WTC11 (cell line): ENCODE data around the gene GRB7. TPM values are rescaled to one million over a fixed set of nuclear protein-coding genes. Genes with fewer than 3 reads are reported as not detected.

Experiments
- ATAC-seq: fragments of 200-7000 bp; cut with Tn5 transposase; 2 replicates; pipeline ENCODE4 v1.10.0; 2021; ENCODE audit warnings: mild to moderate bottlenecking, moderate library complexity
- CTCF ChIA-PET: fragments of 300-600 bp; sonication (Branson Sonifier 250); formaldehyde crosslinking; loops from one replicate; lab custom pipeline; 2021; ENCODE audit warnings: antibody characterized with exemption; lab: Charles Lee
- POLR2A ChIA-PET: fragments of 350-600 bp; sonication (Branson Sonifier 250); formaldehyde crosslinking; loops from one replicate; lab custom pipeline; 2021; ENCODE audit warnings: antibody characterized with exemption; lab: Charles Lee
- DNase-seq: peaks from one replicate; pipeline ENCODE4 v3.0.0; 2021; ENCODE audit warnings: low spot score
- H3K27ac Mint-ChIP-seq: 2 replicates; pipeline ENCODE4 v1.8.0; 2021; ENCODE audit warnings: mixed read lengths
- H3K27me3 Mint-ChIP-seq: 2 replicates; pipeline ENCODE4 v1.8.0; 2021; ENCODE audit warnings: low read depth, mild to moderate bottlenecking, moderate library complexity, mixed read lengths
- H3K36me3 Mint-ChIP-seq: 2 replicates; pipeline ENCODE4 v1.8.0; 2021; ENCODE audit warnings: mixed read lengths
- H3K4me1 Mint-ChIP-seq: 2 replicates; pipeline ENCODE4 v1.8.0; 2022; ENCODE audit warnings: mixed read lengths
- H3K4me3 Mint-ChIP-seq: 2 replicates; pipeline ENCODE4 v1.8.0; 2021; ENCODE audit warnings: mild to moderate bottlenecking, moderate library complexity, mixed read lengths
- H3K9me3 Mint-ChIP-seq: 2 replicates; pipeline ENCODE4 v1.8.0; 2021; ENCODE audit warnings: mixed read lengths
- AR ChIP-seq: fragments of 250-450 bp; sonication (Bioruptor Pico); IDR thresholded peaks from 2 replicates; pipeline ENCODE4 v1.9.0; 2021; ENCODE audit warnings: mild to moderate bottlenecking
- ATF1 ChIP-seq: sonication (generic); formaldehyde crosslinking; IDR thresholded peaks from 2 replicates; pipeline ENCODE4 v1.8.1; 2023; ENCODE audit warnings: mild to moderate bottlenecking, moderate library complexity, missing genetic modification reagents
- CBFB ChIP-seq: sonication (generic); formaldehyde crosslinking; IDR thresholded peaks from 2 replicates; pipeline ENCODE4 v1.8.1; 2022; ENCODE audit warnings: mild to moderate bottlenecking, low read depth, missing genetic modification reagents
- CREB1 ChIP-seq: sonication (generic); formaldehyde crosslinking; IDR thresholded peaks from 2 replicates; pipeline ENCODE4 v1.8.0; 2023; ENCODE audit warnings: mild to moderate bottlenecking, missing genetic modification reagents
- FOXK1 ChIP-seq: sonication (generic); formaldehyde crosslinking; IDR thresholded peaks from 2 replicates; pipeline ENCODE4 v1.8.0; 2022; ENCODE audit warnings: mild to moderate bottlenecking, moderate library complexity, missing genetic modification reagents
- MXD4 ChIP-seq: fragments of 250-450 bp; sonication (Bioruptor Pico); IDR thresholded peaks from 2 replicates; pipeline ENCODE4 v1.8.0; 2021; ENCODE audit warnings: mild to moderate bottlenecking, moderate library complexity, borderline replicate concordance
- MYBL2 ChIP-seq: sonication (generic); formaldehyde crosslinking; IDR thresholded peaks from 2 replicates; pipeline ENCODE4 v1.8.1; 2023; ENCODE audit warnings: mild to moderate bottlenecking, moderate library complexity, missing genetic modification reagents
- NFATC4 ChIP-seq: fragments of 250-450 bp; sonication (Bioruptor Pico); IDR thresholded peaks from 2 replicates; pipeline ENCODE4 v1.9.0; 2021; ENCODE audit warnings: mild to moderate bottlenecking
- PRDM15 ChIP-seq: sonication (generic); formaldehyde crosslinking; IDR thresholded peaks from 2 replicates; pipeline ENCODE4 v1.8.0; 2022; ENCODE audit warnings: missing genetic modification reagents
- PRRX2 ChIP-seq: fragments of 250-450 bp; sonication (Bioruptor Pico); IDR thresholded peaks from 2 replicates; pipeline ENCODE4 v1.8.0; 2021; ENCODE audit warnings: mild to moderate bottlenecking
- RELA ChIP-seq: sonication (generic); formaldehyde crosslinking; IDR thresholded peaks from 2 replicates; pipeline ENCODE4 v1.8.1; 2022; ENCODE audit warnings: missing genetic modification reagents, mild to moderate bottlenecking, borderline replicate concordance
- SMAD3 ChIP-seq: sonication (generic); formaldehyde crosslinking; IDR thresholded peaks from 2 replicates; pipeline ENCODE4 v1.8.0; 2022; ENCODE audit warnings: missing genetic modification reagents, mild to moderate bottlenecking, borderline replicate concordance
- SP1 ChIP-seq: sonication (generic); formaldehyde crosslinking; conservative IDR thresholded peaks from 2 replicates; pipeline ENCODE4 v1.8.1; 2022; ENCODE audit warnings: missing genetic modification reagents
- ZBTB21 ChIP-seq: sonication (generic); formaldehyde crosslinking; IDR thresholded peaks from 2 replicates; pipeline ENCODE4 v1.8.1; 2023; ENCODE audit warnings: mild to moderate bottlenecking, missing genetic modification reagents, borderline replicate concordance
- ZNF121 ChIP-seq: sonication (generic); formaldehyde crosslinking; IDR thresholded peaks from 2 replicates; pipeline ENCODE4 v1.8.0; 2023; ENCODE audit warnings: missing genetic modification reagents
- ZNF532 ChIP-seq: fragments of 250-450 bp; sonication (Bioruptor Pico); IDR thresholded peaks from 2 replicates; pipeline ENCODE4 v1.9.0; 2021; ENCODE audit warnings: mild to moderate bottlenecking, borderline replicate concordance
- total RNA-seq: library from RNA; stranded (reverse); gene quantifications from 3 replicates; pipeline ENCODE4 v1.2.3, GENCODE V29; 2021
- TF ChIP-seq, protein P1 (sequence below): sonication (generic); formaldehyde crosslinking; IDR thresholded peaks from 2 replicates; pipeline ENCODE4 v1.8.0; 2023; ENCODE audit warnings: missing genetic modification reagents
- TF ChIP-seq, protein P2 (sequence below): sonication (generic); formaldehyde crosslinking; conservative IDR thresholded peaks from 2 replicates; pipeline ENCODE4 v1.8.1; 2022; ENCODE audit warnings: mild to moderate bottlenecking, missing genetic modification reagents

Gene GRB7
- total RNA-seq, 1 experiment from 2014 or later = 48.5 TPM

GRCh38 chr17:39756380-39757079 lies 18.8 kb downstream of the GRB7 start (continued):
- TF ChIP-seq MYBL2 (CRISPR knock-in tag) = no peak

DNA sequence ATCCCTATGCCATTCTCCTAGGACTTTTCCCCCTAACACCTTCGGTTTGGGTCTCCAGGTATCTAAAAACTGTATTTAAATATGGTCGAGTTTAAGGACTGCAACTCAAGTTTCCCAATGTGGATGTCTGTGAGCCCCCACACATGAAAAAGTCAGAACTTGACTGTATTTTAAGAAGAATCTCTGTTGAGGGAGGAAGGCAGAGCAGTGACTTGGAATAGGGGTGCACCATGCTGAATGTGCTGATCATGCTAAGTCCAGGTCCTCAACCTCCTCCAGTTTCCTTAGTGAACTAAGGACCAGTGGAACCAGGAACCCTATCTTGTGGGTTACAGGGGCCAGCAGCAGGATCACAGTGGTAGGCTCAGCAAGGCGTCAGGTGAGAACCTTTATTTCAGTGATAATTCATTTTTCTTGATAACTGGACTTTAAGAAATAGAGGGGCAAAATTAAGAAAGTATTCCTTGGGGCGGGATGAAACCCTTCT lies 19.5 kb downstream of the GRB7 start:
- H3K27me3 Mint-ChIP-seq = peaks cover 19% of the 10 kb centered on the region
- ATAC-seq (no peak), DNase-seq (no peak)
- no peaks in the 10 kb centered on the region for H3K36me3 Mint-ChIP-seq
- no peaks in the 10 kb centered on the region for H3K9me3 Mint-ChIP-seq
- no peak overlapping the region for H3K27ac Mint-ChIP-seq
- peaks cover 30% of the 10 kb centered on the region for H3K4me1 Mint-ChIP-seq
- ChIA-PET POLR2A (interaction anchor here (1.9 kb wide), 1 partner anchor 18 kb away, joined by 6 read pairs; no protein-coding TSS in a partner anchor), CTCF (interaction anchor here (0.7 to 5.4 kb wide), 4 partner anchors 24 to 135 kb away, joined by 3 to 130 read pairs (median 16); no protein-coding TSS in a partner anchor)
- no peak overlapping the region for H3K4me3 Mint-ChIP-seq
- TF ChIP-seq RELA = no peak
- TF ChIP-seq MYBL2 (CRISPR knock-in tag) = no peak
- TF ChIP-seq MXD4 = no peak
- no peak for TF ChIP-seq FOXK1 (CRISPR knock-in tag)
- TF ChIP-seq SP1 (CRISPR knock-in tag) = no peak
- TF ChIP-seq, protein P1, sequence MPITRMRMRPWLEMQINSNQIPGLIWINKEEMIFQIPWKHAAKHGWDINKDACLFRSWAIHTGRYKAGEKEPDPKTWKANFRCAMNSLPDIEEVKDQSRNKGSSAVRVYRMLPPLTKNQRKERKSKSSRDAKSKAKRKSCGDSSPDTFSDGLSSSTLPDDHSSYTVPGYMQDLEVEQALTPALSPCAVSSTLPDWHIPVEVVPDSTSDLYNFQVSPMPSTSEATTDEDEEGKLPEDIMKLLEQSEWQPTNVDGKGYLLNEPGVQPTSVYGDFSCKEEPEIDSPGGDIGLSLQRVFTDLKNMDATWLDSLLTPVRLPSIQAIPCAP (CRISPR knock-in tag) = no peak
- no peak for TF ChIP-seq ATF1 (CRISPR knock-in tag)
- TF ChIP-seq NFATC4 (CRISPR knock-in tag) = no peak
- TF ChIP-seq CREB1 (CRISPR knock-in tag) = no peak

GRCh38 chr17:39757931-39758873 lies 20.5 kb downstream of the GRB7 start:
- H3K27ac Mint-ChIP-seq = no peak overlapping the region
- ATAC-seq (no peak), DNase-seq (no peak)
- peaks cover 15% of the 10 kb centered on the region for H3K27me3 Mint-ChIP-seq
- H3K4me1 Mint-ChIP-seq = peaks cover 20% of the 10 kb centered on the region
- POLR2A ChIA-PET = no interaction called here
- H3K9me3 Mint-ChIP-seq = no peaks in the 10 kb centered on the region
- H3K36me3 Mint-ChIP-seq = no peaks in the 10 kb centered on the region
- H3K4me3 Mint-ChIP-seq = no peak overlapping the region
- CTCF ChIA-PET = interaction anchor here (0.5 to 2.6 kb wide), 5 partner anchors 28 to 214 kb away, joined by 3 to 11 read pairs (median 4); partner anchors contain the start of gene MIEN1
- no peak for TF ChIP-seq CBFB
- TF ChIP-seq PRDM15 (CRISPR knock-in tag) = no peak
- no peak for TF ChIP-seq AR (CRISPR knock-in tag)
- TF ChIP-seq ZNF121 (CRISPR knock-in tag) = no peak
- TF ChIP-seq SMAD3 (CRISPR knock-in tag) = no peak
- no peak for TF ChIP-seq ZNF532 (CRISPR knock-in tag)
- no peak for TF ChIP-seq ZBTB21 (CRISPR knock-in tag)
- TF ChIP-seq, protein P2, sequence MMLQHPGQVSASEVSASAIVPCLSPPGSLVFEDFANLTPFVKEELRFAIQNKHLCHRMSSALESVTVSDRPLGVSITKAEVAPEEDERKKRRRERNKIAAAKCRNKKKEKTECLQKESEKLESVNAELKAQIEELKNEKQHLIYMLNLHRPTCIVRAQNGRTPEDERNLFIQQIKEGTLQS (CRISPR knock-in tag) = no peak
- no peak for TF ChIP-seq PRRX2
